ENCODE data around the gene SLC1A2. TPM values are rescaled to one million over a fixed set of nuclear protein-coding genes. Genes with fewer than 3 reads are reported as not detected.
"Not testable (repeated sequence)": the region's sequence is repeated elsewhere in the genome, so short reads cannot be mapped to it uniquely, and the experiment has no call there.

The SLC1A2 gene
- total RNA-seq, 1 donor from 2014 or later = 0.10 TPM

DNA sequence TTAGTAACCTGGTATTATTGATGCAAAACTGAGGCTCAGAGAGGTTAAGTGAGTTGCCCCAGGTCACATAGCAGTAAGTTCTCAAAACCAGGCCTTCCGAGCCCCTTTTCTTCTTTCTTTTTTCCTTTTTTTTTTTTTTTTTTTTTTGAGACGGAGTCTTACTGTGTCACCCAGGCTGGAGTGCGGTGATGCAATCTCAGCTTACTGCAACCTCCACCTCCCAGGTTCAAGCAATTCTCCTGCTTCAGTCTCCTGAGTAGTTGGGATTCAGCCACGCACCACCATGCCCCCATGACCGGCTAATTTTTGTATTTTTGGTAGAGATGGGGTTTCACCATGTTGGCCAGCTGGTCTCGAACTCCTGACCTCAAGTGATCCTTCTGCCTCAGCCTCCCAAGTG is 192.6 kb downstream of the SLC1A2 start:
- DNase-seq (ENCODE audit: low read depth) = not testable (repeated sequence)

GRCh38 chr11:35225946-35226520 is 193.3 kb downstream of the SLC1A2 start:
- DNase-seq (ENCODE audit: low read depth) = no peak

GRCh38 chr11:35223991-35224390 is 195.4 kb downstream of the SLC1A2 start:
- no peak for DNase-seq (ENCODE audit: low read depth)

GRCh38 chr11:35223371-35223796 is 196.0 kb downstream of the SLC1A2 start:
- DNase-seq (ENCODE audit: low read depth) = no peak

- DNase-seq (ENCODE audit: low read depth) = no peak
Measured at GRCh38 chr11:35218956-35219355, 200.4 kb downstream of the SLC1A2 start.

- no peak for DNase-seq (ENCODE audit: low read depth)
Measured at GRCh38 chr11:35216962-35217678, 202.2 kb downstream of the SLC1A2 start.

GRCh38 chr11:35215945-35216344 is 203.4 kb downstream of the SLC1A2 start:
- peak; percentile 76 for DNase-seq (ENCODE audit: low read depth)

GRCh38 chr11:35214792-35215193 is 204.6 kb downstream of the SLC1A2 start:
- peak; percentile 100 for DNase-seq (ENCODE audit: low read depth)

DNA sequence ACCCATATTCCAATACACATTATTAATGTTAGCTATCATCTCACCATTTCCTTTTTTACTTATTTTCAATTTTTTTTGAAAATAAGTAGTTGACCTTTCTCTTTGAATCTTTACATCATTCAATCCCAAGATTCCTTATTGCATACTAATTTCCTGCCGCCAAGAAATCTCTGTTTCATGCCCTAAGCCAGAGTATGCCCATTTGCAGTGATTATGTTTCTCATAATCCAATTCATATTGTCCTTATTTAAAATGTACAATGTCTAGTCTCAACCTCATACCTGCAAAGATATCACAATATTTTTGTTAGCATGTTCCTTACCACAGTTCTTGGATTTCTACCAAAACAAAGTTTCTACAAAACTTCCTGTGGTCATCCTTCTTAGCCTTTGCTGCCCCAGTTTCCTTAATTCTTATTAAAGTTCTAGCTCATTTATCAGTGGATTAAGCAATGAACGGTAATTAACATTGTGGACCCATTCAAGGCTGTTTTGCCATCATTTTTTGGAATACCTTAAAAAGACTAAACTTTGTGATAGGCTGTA is 205.1 kb downstream of the SLC1A2 start:
- DNase-seq (ENCODE audit: low read depth) = no peak

GRCh38 chr11:35211952-35212351 is 207.4 kb downstream of the SLC1A2 start:
- DNase-seq (ENCODE audit: low read depth) = no peak

- no peak for DNase-seq (ENCODE audit: low read depth)
Measured at GRCh38 chr11:35210876-35211546, 208.3 kb downstream of the SLC1A2 start.

DNA sequence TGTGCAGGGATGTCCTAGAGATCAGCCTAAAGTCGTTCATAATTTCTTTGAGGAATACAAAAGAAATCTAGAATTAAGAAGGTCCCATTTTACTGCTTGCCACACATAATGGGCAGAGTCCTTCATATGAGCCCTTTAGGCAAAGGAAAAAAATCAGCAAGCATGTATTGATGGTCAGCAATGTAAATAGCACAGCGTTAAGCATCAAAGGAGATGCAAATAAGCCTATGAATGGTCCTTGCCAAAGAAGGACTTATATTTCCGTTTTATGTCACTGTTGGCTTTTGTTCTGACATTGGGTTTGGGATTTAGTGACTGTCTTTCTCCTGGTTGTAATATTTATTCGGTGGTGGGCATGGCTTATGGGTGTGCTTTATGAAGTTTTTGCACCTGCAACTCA is 210.6 kb downstream of the SLC1A2 start:
- no peak for DNase-seq (ENCODE audit: low read depth)

DNA sequence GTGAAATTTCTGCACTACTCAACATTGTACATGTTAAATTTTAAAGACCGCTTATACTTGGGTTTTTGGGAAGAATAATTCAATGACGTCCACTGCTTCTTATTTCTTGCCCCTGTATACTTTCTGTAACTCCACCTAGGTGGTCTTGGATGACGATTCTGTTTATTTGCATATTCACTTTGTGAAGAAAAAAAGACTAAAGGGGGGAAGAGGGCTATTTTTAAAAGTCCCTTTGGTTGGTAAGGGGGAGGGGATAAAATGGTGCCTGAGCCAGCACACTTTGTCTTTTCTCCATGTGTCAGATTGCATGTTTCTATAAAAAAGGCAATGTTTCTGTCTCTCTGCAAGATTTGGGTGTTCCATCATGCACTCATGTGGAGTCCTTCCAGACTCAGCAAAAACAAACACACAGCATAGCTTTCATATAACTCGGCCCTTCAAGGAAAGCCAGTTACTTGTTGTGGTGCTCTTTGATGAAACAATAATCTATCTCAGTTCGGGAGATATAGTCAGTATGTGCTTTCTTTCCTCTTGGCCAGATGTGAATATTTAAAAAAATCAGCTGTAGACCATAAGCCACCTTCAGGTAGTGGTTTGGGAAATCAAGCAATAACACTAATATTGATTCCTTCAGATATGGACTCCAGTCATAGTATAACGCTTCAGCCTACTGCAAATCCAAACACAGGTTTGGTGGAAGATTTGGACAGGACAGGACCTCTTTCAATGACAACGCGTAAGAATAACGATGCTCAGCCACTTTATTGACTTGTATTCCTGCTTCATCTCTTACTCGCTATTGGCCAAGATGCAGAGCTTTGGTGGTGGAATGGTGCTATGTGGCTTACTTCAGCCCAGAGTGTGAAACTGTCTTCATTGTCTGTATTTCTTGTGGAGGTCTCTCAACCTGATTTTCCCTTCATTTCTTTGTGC is 211.6 kb downstream of the SLC1A2 start:
- no peak for DNase-seq (ENCODE audit: low read depth)

DNA sequence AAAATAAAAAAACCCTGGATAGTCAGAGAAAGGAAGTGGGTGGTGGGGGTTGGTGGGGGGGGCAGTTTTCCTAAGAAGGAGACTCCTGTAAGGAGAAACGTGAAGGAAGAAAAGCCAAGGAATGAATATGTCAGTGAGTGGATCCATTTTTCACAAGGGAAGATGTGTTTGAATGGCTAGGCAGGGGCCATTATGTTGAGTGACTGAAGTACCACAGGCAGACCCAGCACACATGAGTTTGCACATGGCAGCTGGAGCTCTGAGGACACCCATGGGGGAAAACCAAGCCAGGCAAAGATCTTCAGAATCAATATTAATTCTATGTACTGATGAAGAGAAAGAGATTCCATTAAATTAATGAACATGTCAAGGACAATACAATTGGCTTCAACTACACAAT is 212.7 kb downstream of the SLC1A2 start:
- DNase-seq (ENCODE audit: low read depth) = no peak

DNA sequence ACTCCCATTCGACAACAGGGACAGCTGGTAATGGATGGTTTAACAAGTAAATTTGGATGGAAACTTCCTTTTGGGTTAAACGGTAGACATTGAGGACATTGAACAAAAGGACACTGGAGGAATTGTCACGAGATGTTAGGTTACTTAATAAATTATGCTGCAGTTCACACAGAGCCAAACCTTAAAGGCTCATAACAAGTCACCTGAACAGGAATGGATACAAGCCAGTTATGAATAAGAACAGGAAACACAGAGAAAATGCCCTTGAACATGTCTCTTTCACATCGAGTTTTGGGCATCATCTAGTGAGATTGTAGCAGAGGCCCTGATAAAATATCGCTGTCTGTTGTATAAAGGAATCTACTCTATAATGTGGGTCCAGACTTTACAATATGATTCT is 214.7 kb downstream of the SLC1A2 start:
- no peak for DNase-seq (ENCODE audit: low read depth)

Other genes starting within 250 kb of the SLC1A2 start
- gene PAMR1, start 106.1 kb upstream of the SLC1A2 start, total RNA-seq = 0.52 and 1.8 TPM in 2 replicates
- 28.3 and 36.1 TPM in 2 replicates for gene FJX1, start 198.9 kb upstream of the SLC1A2 start, total RNA-seq
- 8.9 and 24.1 TPM in 2 replicates for gene TRIM44, start 243.2 kb upstream of the SLC1A2 start, total RNA-seq